SH-SY5Y (cell line): Measurements from ENCODE around the gene VAMP2.

Source experiments
- GATA2 ChIP-seq: IDR thresholded peaks from 2 replicates; pipeline ENCODE4 v1.6.1; 2011; ENCODE audit warnings: mild to moderate bottlenecking, low read depth, low read length
- GATA3 ChIP-seq: IDR thresholded peaks from 2 replicates; pipeline ENCODE4 v1.6.1; 2011; ENCODE audit warnings: low read depth, mild to moderate bottlenecking, low read length, moderate library complexity

DNA sequence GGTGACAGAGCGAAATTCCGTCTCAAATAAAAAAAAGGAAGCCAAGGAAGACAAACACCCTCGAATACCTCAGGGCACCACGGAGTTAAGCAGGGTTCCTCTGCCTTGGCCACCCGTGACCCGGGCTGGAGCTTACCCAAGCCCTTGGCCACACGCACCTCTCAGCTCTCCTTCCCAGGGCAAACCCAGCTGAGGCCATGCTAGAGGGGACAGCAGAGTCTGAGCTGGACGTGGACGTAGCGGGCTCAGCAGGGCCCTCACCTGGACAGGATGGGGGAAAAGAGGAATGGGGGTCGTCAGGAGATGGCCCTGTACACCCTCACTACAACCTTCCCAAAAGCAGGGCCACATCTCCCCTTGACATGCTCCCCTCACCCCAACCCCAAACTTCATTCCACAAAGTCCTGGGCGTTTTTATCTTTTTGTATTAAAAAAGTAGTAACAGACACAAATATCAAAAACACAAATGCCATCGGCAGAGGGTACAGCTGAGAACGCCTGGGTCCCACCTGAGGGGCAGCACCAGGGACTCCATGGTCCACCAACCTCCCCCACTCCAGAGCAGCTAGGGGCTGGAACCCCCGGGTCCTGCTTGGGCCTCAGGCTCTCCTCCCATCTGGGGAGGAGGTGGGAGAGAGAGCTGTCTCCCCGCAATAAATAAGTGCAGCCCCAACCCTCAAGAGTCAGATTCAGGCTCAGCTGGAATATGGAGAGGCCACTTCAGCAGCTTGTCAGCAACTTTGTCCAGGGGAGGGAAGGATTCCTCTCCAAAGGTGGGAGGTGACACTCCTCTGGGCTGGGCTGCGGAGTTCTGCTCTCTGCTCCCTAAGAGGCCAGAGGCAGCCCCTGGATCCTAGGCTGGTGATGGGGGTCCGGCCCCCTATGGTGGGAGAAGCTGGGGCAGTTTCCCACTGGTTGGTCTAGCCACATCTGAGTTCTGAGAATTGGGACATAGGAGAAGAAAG, 22.4 kb downstream of the VAMP2 start:
- TF ChIP-seq GATA2 (no peak), GATA3 (no peak)
